Neural cell (in vitro differentiated cells): ENCODE data around the gene CLIP1. TPM values are rescaled to one million over a fixed set of nuclear protein-coding genes. Genes with fewer than 3 reads are reported as not detected.

Source experiments
- H2AFZ ChIP-seq: fragments of 200-600, 300-800 bp; sonication (generic), shearing (Covaris generic); 2 replicates; pipeline ENCODE4 v1.6.0; 2014; ENCODE audit warnings: low read depth, mild to moderate bottlenecking, antibody characterized with exemption, low read length, moderate library complexity
- H3F3A ChIP-seq: fragments of 200-600 bp; shearing (Covaris generic); 2 replicates; pipeline ENCODE4 v1.6.1; 2016; ENCODE audit warnings: mild to moderate bottlenecking, moderate library complexity, mixed read lengths, antibody characterized with exemption, low read length; ENCODE audit not compliant: insufficient read depth, poor library complexity, severe bottlenecking
- H3K27ac ChIP-seq: fragments of 200-600, 300-800 bp; sonication (generic), shearing (Covaris generic); 2 replicates; pipeline ENCODE4 v1.5.1; 2014; ENCODE audit warnings: mild to moderate bottlenecking, low read length, moderate library complexity
- H3K27me3 ChIP-seq: fragments of 300-800, 200-600 bp; sonication (generic), shearing (Covaris generic); 2 replicates; pipeline ENCODE4 v1.6.0; 2014; ENCODE audit warnings: mild to moderate bottlenecking, low read depth, low read length, moderate library complexity; ENCODE audit not compliant: insufficient read depth
- H3K36me3 ChIP-seq: fragments of 300-800, 200-600 bp; sonication (generic), shearing (Covaris generic); 2 replicates; pipeline ENCODE4 v1.5.1; 2014; ENCODE audit warnings: mild to moderate bottlenecking, antibody characterized with exemption, low read length, moderate library complexity; ENCODE audit not compliant: insufficient read depth
- H3K4me2 ChIP-seq: fragments of 300-800, 200-600 bp; sonication (generic), shearing (Covaris generic); 2 replicates; pipeline ENCODE4 v1.6.0; 2014; ENCODE audit warnings: mild to moderate bottlenecking, low read length
- H3K4me3 ChIP-seq: fragments of 300-800, 200-600 bp; sonication (generic), shearing (Covaris generic); 2 replicates; pipeline ENCODE4 v1.5.1; 2014; ENCODE audit warnings: mild to moderate bottlenecking, low read length, moderate library complexity
- H3K79me2 ChIP-seq: fragments of 200-600 bp; shearing (Covaris generic); replicated peaks from 2 replicates; pipeline ENCODE4 v1.6.0; 2014; ENCODE audit warnings: mild to moderate bottlenecking, low read length, moderate library complexity; ENCODE audit not compliant: insufficient read depth
- H3K9ac ChIP-seq: fragments of 300-800, 200-600 bp; sonication (generic), shearing (Covaris generic); 2 replicates; pipeline ENCODE4 v1.6.1; 2016; ENCODE audit warnings: mild to moderate bottlenecking, low read length, mixed read lengths
- H3K9me2 ChIP-seq: fragments of 200-600 bp; shearing (Covaris generic); 2 replicates; pipeline ENCODE4 v1.6.1; 2016; ENCODE audit warnings: mild to moderate bottlenecking, low read length, mixed read lengths; ENCODE audit not compliant: insufficient read depth
- H3K9me3 ChIP-seq: fragments of 200-600, 300-800 bp; sonication (generic), shearing (Covaris generic); 2 replicates; pipeline ENCODE4 v1.6.1; 2016; ENCODE audit warnings: mild to moderate bottlenecking, mixed run types, low read length, moderate library complexity, mixed read lengths
- H4K20me1 ChIP-seq: fragments of 200-600 bp; shearing (Covaris generic); 2 replicates; pipeline ENCODE4 v1.6.1; 2016; ENCODE audit warnings: mild to moderate bottlenecking, mixed run types; ENCODE audit not compliant: insufficient read depth
- EP300 ChIP-seq: fragments of 450-650 bp; conservative IDR thresholded peaks from 2 replicates; pipeline ENCODE4 v1.6.1; 2014; ENCODE audit warnings: antibody characterized with exemption, mild to moderate bottlenecking, moderate library complexity; ENCODE audit not compliant: poor library complexity, severe bottlenecking
- EZH2 ChIP-seq: fragments of 200-600, 300-800 bp; shearing (Covaris generic), sonication (generic); IDR thresholded peaks from 2 replicates; pipeline ENCODE4 v1.6.1; 2014; ENCODE audit warnings: antibody characterized with exemption, low read length, borderline replicate concordance, mild to moderate bottlenecking; ENCODE audit not compliant: insufficient read depth, poor library complexity, severe bottlenecking
- MXI1 ChIP-seq: fragments of 450-650 bp; conservative IDR thresholded peaks from 2 replicates; pipeline ENCODE4 v1.6.1; 2014; ENCODE audit warnings: antibody characterized with exemption, mild to moderate bottlenecking; ENCODE audit not compliant: poor library complexity, severe bottlenecking
- POLR2AphosphoS5 ChIP-seq: IDR thresholded peaks from 2 replicates; pipeline ENCODE4 v1.6.1; 2012
- RAD21 ChIP-seq: fragments of 450-650 bp; conservative IDR thresholded peaks from 2 replicates; pipeline ENCODE4 v1.6.1; 2014; ENCODE audit warnings: antibody characterized with exemption, mild to moderate bottlenecking, moderate library complexity
- SMC3 ChIP-seq: fragments of 450-650 bp; conservative IDR thresholded peaks from 2 replicates; pipeline ENCODE4 v1.6.1; 2014; ENCODE audit warnings: antibody characterized with exemption, mild to moderate bottlenecking, moderate library complexity; ENCODE audit not compliant: poor library complexity
- TAF1 ChIP-seq: IDR thresholded peaks from 2 replicates; pipeline ENCODE4 v1.6.1; 2012; ENCODE audit warnings: low read depth
- polyA plus RNA-seq: library from polyadenylated mRNA; depleted of rRNA; stranded (reverse); fragments of >200 nt; gene quantifications from 2 replicates; pipeline ENCODE4 v1.2.3, GENCODE V29; 2014
- TF ChIP-seq, protein P1 (sequence below): fragments of 450-650 bp; IDR thresholded peaks from 2 replicates; pipeline ENCODE4 v1.5.1; 2014; ENCODE audit warnings: antibody characterized with exemption, mild to moderate bottlenecking, moderate library complexity; ENCODE audit not compliant: poor library complexity, severe bottlenecking
- TF ChIP-seq, protein P2 (sequence below): IDR thresholded peaks from 2 replicates; pipeline ENCODE4 v1.6.1; 2012; ENCODE audit warnings: borderline replicate concordance

CLIP1 gene
- polyA plus RNA-seq, 1 donor from 2014 or later = 67.4 TPM

DNA sequence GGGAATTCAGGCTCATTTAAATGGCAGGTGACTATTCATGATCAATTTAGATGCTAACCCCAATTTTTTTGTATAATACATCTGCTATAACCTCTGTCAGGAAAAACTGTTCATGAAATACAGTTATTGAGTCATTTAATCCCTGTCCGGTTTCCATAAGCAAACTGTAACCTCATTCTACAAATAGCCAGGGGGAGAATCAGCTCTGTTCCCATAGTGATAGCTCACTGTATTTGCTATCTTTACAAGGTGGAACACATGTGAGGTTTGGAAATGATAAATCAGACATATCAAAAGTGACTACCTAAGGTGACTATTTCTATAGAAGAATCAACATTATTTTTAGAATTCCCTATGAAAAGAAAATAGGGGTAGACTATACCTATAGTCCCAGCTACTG lies 117.5 kb downstream of the CLIP1 start:
- H3K27me3 ChIP-seq = no peaks in the 10 kb centered on the region
- H3K9me2 ChIP-seq = no peaks in the 10 kb centered on the region
- no peak overlapping the region for H3K9ac ChIP-seq
- H3K36me3 ChIP-seq = no peaks in the 10 kb centered on the region
- H4K20me1 ChIP-seq = no peaks in the 10 kb centered on the region
- H3K79me2 ChIP-seq = no peaks in the 10 kb centered on the region
- no peaks in the 10 kb centered on the region for H3F3A ChIP-seq
- no peak overlapping the region for H3K4me3 ChIP-seq
- H2AFZ ChIP-seq = no peak overlapping the region
- H3K4me2 ChIP-seq = no peak overlapping the region
- no peak for TF ChIP-seq EP300
- TF ChIP-seq TAF1 = no peak
- TF ChIP-seq MXI1 = no peak
- TF ChIP-seq POLR2AphosphoS5 = no peak
- TF ChIP-seq EZH2 = no peak
- no peak for TF ChIP-seq SMC3
- TF ChIP-seq, protein P1, sequence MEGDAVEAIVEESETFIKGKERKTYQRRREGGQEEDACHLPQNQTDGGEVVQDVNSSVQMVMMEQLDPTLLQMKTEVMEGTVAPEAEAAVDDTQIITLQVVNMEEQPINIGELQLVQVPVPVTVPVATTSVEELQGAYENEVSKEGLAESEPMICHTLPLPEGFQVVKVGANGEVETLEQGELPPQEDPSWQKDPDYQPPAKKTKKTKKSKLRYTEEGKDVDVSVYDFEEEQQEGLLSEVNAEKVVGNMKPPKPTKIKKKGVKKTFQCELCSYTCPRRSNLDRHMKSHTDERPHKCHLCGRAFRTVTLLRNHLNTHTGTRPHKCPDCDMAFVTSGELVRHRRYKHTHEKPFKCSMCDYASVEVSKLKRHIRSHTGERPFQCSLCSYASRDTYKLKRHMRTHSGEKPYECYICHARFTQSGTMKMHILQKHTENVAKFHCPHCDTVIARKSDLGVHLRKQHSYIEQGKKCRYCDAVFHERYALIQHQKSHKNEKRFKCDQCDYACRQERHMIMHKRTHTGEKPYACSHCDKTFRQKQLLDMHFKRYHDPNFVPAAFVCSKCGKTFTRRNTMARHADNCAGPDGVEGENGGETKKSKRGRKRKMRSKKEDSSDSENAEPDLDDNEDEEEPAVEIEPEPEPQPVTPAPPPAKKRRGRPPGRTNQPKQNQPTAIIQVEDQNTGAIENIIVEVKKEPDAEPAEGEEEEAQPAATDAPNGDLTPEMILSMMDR = no peak
- no peak for TF ChIP-seq RAD21
- TF ChIP-seq, protein P2, sequence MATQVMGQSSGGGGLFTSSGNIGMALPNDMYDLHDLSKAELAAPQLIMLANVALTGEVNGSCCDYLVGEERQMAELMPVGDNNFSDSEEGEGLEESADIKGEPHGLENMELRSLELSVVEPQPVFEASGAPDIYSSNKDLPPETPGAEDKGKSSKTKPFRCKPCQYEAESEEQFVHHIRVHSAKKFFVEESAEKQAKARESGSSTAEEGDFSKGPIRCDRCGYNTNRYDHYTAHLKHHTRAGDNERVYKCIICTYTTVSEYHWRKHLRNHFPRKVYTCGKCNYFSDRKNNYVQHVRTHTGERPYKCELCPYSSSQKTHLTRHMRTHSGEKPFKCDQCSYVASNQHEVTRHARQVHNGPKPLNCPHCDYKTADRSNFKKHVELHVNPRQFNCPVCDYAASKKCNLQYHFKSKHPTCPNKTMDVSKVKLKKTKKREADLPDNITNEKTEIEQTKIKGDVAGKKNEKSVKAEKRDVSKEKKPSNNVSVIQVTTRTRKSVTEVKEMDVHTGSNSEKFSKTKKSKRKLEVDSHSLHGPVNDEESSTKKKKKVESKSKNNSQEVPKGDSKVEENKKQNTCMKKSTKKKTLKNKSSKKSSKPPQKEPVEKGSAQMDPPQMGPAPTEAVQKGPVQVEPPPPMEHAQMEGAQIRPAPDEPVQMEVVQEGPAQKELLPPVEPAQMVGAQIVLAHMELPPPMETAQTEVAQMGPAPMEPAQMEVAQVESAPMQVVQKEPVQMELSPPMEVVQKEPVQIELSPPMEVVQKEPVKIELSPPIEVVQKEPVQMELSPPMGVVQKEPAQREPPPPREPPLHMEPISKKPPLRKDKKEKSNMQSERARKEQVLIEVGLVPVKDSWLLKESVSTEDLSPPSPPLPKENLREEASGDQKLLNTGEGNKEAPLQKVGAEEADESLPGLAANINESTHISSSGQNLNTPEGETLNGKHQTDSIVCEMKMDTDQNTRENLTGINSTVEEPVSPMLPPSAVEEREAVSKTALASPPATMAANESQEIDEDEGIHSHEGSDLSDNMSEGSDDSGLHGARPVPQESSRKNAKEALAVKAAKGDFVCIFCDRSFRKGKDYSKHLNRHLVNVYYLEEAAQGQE = no peak
- no peaks in the 10 kb centered on the region for H3K9me3 ChIP-seq
- no peak overlapping the region for H3K27ac ChIP-seq

DNA sequence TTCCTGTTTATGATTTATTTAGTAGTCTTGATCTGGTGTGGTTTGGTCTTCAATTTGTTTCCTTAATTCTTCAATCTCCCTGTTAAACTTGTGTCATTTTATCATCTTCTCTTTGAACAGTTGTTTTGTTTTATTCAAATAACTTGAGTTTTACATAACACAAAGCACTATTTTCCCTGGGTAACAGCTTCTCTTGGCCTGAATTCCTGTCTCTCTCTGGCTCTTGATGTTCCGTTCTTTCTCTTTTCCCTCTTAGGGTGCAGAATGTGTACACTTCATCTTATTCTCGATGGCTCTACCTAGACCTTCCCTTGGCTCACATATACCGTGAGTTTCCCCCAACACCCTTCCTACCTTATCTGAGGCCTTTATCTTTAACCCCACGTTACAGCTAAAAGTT lies 119.4 kb downstream of the CLIP1 start:
- no peaks in the 10 kb centered on the region for H3K79me2 ChIP-seq
- no peak overlapping the region for H3K9ac ChIP-seq
- H3K27ac ChIP-seq = no peak overlapping the region

More for the DNA sequence above, 119.4 kb downstream of the CLIP1 start:
- no peak overlapping the region for H3K4me3 ChIP-seq
- no peak for TF ChIP-seq EZH2
- no peak for TF ChIP-seq SMC3
- H4K20me1 ChIP-seq = no peaks in the 10 kb centered on the region
- H3K36me3 ChIP-seq = no peaks in the 10 kb centered on the region
- no peaks in the 10 kb centered on the region for H3F3A ChIP-seq
- no peaks in the 10 kb centered on the region for H3K9me3 ChIP-seq
- H3K4me2 ChIP-seq = no peak overlapping the region
- no peaks in the 10 kb centered on the region for H3K9me2 ChIP-seq
- H2AFZ ChIP-seq = no peak overlapping the region
- no peaks in the 10 kb centered on the region for H3K27me3 ChIP-seq
